Endothelial cell of umbilical vein (primary cell): Measurements from ENCODE around the gene SPAG7. TPM values are rescaled to one million over a fixed set of nuclear protein-coding genes. Genes with fewer than 3 reads are reported as not detected.

Experiments
- BruUV-seq: library from RNA; stranded (reverse); fragments of 400-500 nt; replicated peaks from 2 replicates; lab custom pipeline; 2021; lab: Mats Ljungman, UMichigan
- CTCF ChIA-PET: fragments of 300-600, 350-600 bp; sonication (Branson Sonifier 250); formaldehyde crosslinking; loops from one replicate; lab custom pipeline; 2021; ENCODE audit warnings: antibody characterized with exemption, inconsistent platforms; lab: Charles Lee
- POLR2A ChIA-PET: fragments of 300-600, 350-600 bp; sonication (Branson Sonifier 250); formaldehyde crosslinking; loops from one replicate; lab custom pipeline; 2021; ENCODE audit warnings: antibody characterized with exemption, inconsistent platforms; lab: Charles Lee
- DNase-seq: peaks from one replicate; pipeline ENCODE4 v3.0.0-alpha.2; 2011; ENCODE audit warnings: low read depth, low spot score
- FAIRE-seq: peaks from 2 replicates; lab custom pipeline; 2011; peaks lifted over from hg19 to GRCh38; lab: Jason Lieb, UNC
- H2AFZ ChIP-seq: 2 replicates; pipeline ENCODE4 v1.6.0; 2012; ENCODE audit warnings: low read depth, low read length, control low read depth, inconsistent platforms
- H3K27ac ChIP-seq: 2 replicates; pipeline ENCODE4 v1.5.1; 2011; ENCODE audit warnings: low read depth, mild to moderate bottlenecking, control low read depth, low read length, moderate library complexity; ENCODE audit not compliant: insufficient read depth
- H3K27me3 ChIP-seq, 2 experiments: 2 replicates each; pipeline versions ENCODE4 v1.6.0 to v1.6.1; 2011; ENCODE audit warnings: low read length in 2 of 2, mixed read lengths in 1 of 2; ENCODE audit not compliant: control insufficient read depth in 2 of 2, insufficient read depth in 2 of 2
- H3K36me3 ChIP-seq, 2 experiments: 2 replicates in 1 of 2; 3 replicates in 1 of 2; pipeline ENCODE4 v1.5.1; 2011; ENCODE audit warnings: low read length in 2 of 2, mild to moderate bottlenecking in 1 of 2, moderate library complexity in 1 of 2; ENCODE audit not compliant: control insufficient read depth in 2 of 2, insufficient read depth in 2 of 2; ENCODE audit errors: extremely low read depth in 1 of 2
- H3K4me1 ChIP-seq: 3 replicates; pipeline ENCODE4 v1.5.1; 2011; ENCODE audit warnings: mild to moderate bottlenecking, low read length; ENCODE audit not compliant: control insufficient read depth, insufficient read depth; ENCODE audit errors: extremely low read depth
- H3K4me2 ChIP-seq: 2 replicates; pipeline ENCODE4 v1.6.1; 2011; ENCODE audit warnings: low read length, control low read depth, mixed read lengths; ENCODE audit not compliant: insufficient read depth
- H3K4me3 ChIP-seq, 3 experiments: fragments of 200-600 bp in 1 of 3; sonication (generic), shearing (Covaris generic) in 1 of 3; replicated peaks in 1 of 3; 2 replicates each; pipeline ENCODE4 v1.5.1; 2011 to 2016; ENCODE audit warnings: control low read depth in 3 of 3, low read length in 3 of 3, mild to moderate bottlenecking in 2 of 3, inconsistent platforms in 1 of 3, low read depth in 1 of 3, moderate library complexity in 1 of 3; ENCODE audit not compliant: insufficient read depth in 1 of 3
- H3K79me2 ChIP-seq: 2 replicates; pipeline ENCODE4 v1.6.0; 2012; ENCODE audit warnings: low read length, inconsistent platforms; ENCODE audit not compliant: control insufficient read depth, insufficient read depth
- H3K9ac ChIP-seq: replicated peaks from 2 replicates; pipeline ENCODE3; 2011; ENCODE audit warnings: low read length, control low read depth; ENCODE audit not compliant: insufficient read depth; ENCODE audit errors: extremely low read depth
- H3K9me1 ChIP-seq: replicated peaks from 3 replicates; pipeline ENCODE4 v1.6.0; 2011; ENCODE audit warnings: mild to moderate bottlenecking, low read length; ENCODE audit not compliant: control insufficient read depth, insufficient read depth; ENCODE audit errors: extremely low read depth
- H3K9me3 ChIP-seq: replicated peaks from 2 replicates; pipeline ENCODE4 v1.5.1; 2012; ENCODE audit warnings: low read length, inconsistent platforms; ENCODE audit not compliant: control insufficient read depth, insufficient read depth
- H4K20me1 ChIP-seq: replicated peaks from 2 replicates; pipeline ENCODE3; 2011; ENCODE audit warnings: mild to moderate bottlenecking, low read length; ENCODE audit not compliant: control insufficient read depth, insufficient read depth; ENCODE audit errors: extremely low read depth
- CTCF ChIP-seq, 2 donors: IDR thresholded peaks; 1 replicate in 1 of 2; 2 replicates in 1 of 2; pipeline ENCODE4 v1.5.1; 2011; ENCODE audit warnings: low read length in 2 of 2, mild to moderate bottlenecking in 2 of 2, moderate library complexity in 2 of 2, control low read depth in 1 of 2, inconsistent platforms in 1 of 2, low read depth in 1 of 2; ENCODE audit not compliant: insufficient read depth in 1 of 2; ENCODE audit errors: extremely low read depth in 1 of 2
- EZH2 ChIP-seq: IDR thresholded peaks from 2 replicates; pipeline ENCODE4 v1.6.1; 2012; ENCODE audit warnings: borderline replicate concordance, low read depth, mild to moderate bottlenecking, moderate library complexity, low read length, inconsistent platforms; ENCODE audit not compliant: severe bottlenecking
- GATA2 ChIP-seq: IDR thresholded peaks from 2 replicates; pipeline ENCODE4 v1.7.0; 2011; ENCODE audit warnings: low read depth, mild to moderate bottlenecking, moderate library complexity, mixed read lengths, low read length; ENCODE audit not compliant: insufficient read length, insufficient read depth
- JUN ChIP-seq: IDR thresholded peaks from 2 replicates; pipeline ENCODE4 v1.6.1; 2011; ENCODE audit warnings: borderline replicate concordance, low read depth; ENCODE audit not compliant: insufficient read length, insufficient read depth
- MAX ChIP-seq: IDR thresholded peaks from 2 replicates; pipeline ENCODE4 v1.6.1; 2011; ENCODE audit not compliant: insufficient read depth, insufficient read length
- MYC ChIP-seq: IDR thresholded peaks from one replicate; pipeline ENCODE4 v1.6.1; 2011; ENCODE audit warnings: mild to moderate bottlenecking, low read depth, low read length
- dilution Hi-C: fragments of 300-500 bp; cut with MboI; formaldehyde crosslinking; loops from one replicate; pipeline ENCODE4 v1.15.0; 2019; ENCODE audit warnings: low sequenced_read_pairs; ENCODE audit not compliant: extremely low pct_ligation_motif_present
- intact Hi-C: fragments of 100-400 bp; cut with micrococcal nuclease; formaldehyde crosslinking; loops from one replicate; pipeline ENCODE4 v1.10.0; 2022
- polyA plus RNA-seq, 4 experiments: library from polyadenylated mRNA; depleted of rRNA in 3 of 4; stranded (reverse) in 3 of 4; unstranded in 1 of 4; fragments of >200 nt; gene quantifications; 2 replicates each; pipeline versions ENCODE4 v1.2.1 to v1.2.3, GENCODE V29; 2011 to 2012; ENCODE audit warnings: missing spikeins in 1 of 4
- total RNA-seq: library from RNA; stranded (reverse); gene quantifications from 2 replicates; pipeline ENCODE4 v1.2.3, GENCODE V29; 2021

Gene SPAG7
- total and polyA plus RNA-seq, 2 donors (not counting 3 experiments of a cell fraction or from before 2014, with no cell fraction given) = 68.6 to 75.2 TPM

- POLR2A ChIA-PET = no interaction called here
- no peaks in the 10 kb centered on the region for H3K9me3 ChIP-seq
- H3K27ac ChIP-seq = no peak overlapping the region
- no peak overlapping the region for H2AFZ ChIP-seq
- CTCF ChIA-PET = interaction anchor here (1.2 kb wide), 1 partner anchor 23 kb away, joined by 3 read pairs; no protein-coding TSS in a partner anchor
- no peaks in the 10 kb centered on the region for H3K27me3 ChIP-seq
- no peaks in the 10 kb centered on the region for H3K9me1 ChIP-seq
- TF ChIP-seq MAX = no peak
- TF ChIP-seq JUN = no peak
- no peak for TF ChIP-seq MYC
- TF ChIP-seq GATA2 = no peak
- no peak for TF ChIP-seq CTCF (IDR thresholded peaks at IDR 0.05; ENCODE audit: extremely low read depth in 1 of 2, insufficient read depth in 1 of 2, low read depth in 1 of 2, low read length in 2 of 2)
- TF ChIP-seq EZH2 = no peak
- intact Hi-C loops = no loop called here
- H3K79me2 ChIP-seq = no peaks in the 10 kb centered on the region
- dilution Hi-C loops = no loop called here
- DNase-seq (no peak), FAIRE-seq (no peak)
- H3K9ac ChIP-seq = no peak overlapping the region
- peaks cover 7% of the 10 kb centered on the region for H3K4me1 ChIP-seq
- no peak overlapping the region for H3K4me3 ChIP-seq
- peaks cover 0 to 13% of the 10 kb centered on the region in 2 experiments for H3K36me3 ChIP-seq
- H4K20me1 ChIP-seq = no peaks in the 10 kb centered on the region
- no TSS peak for BruUV-seq
- H3K4me2 ChIP-seq = no peak overlapping the region
These were observed 34.9 kb downstream of the SPAG7 start for GRCh38 chr17:4932756-4933155.
